Measurements from ENCODE around the gene TBC1D2B.

Gene TBC1D2B

GRCh38 chr15:78093242-78094020 lies 15.9 kb upstream of the TBC1D2B start:
- DNase-seq, result no peak

GRCh38 chr15:78092261-78093041 lies 14.9 kb upstream of the TBC1D2B start, which contains the start of gene SH2D7:
SH2D7 (plus strand) TSS chr15:78092561; CDS start chr15:78092585, 24 bp downstream.
- no peak for DNase-seq

- no peak for DNase-seq
Measured at GRCh38 chr15:78090422-78091063, 13.0 kb upstream of the TBC1D2B start.

- DNase-seq, result no peak
Measured at GRCh38 chr15:78088773-78089080, 11.2 kb upstream of the TBC1D2B start.

- DNase-seq, result no peak
Measured at GRCh38 chr15:78087951-78088772, 10.7 kb upstream of the TBC1D2B start.

GRCh38 chr15:78085928-78086327 lies 8.4 kb upstream of the TBC1D2B start:
- no peak for DNase-seq

GRCh38 chr15:78084449-78084750 lies 6.9 kb upstream of the TBC1D2B start:
- DNase-seq, result no peak

GRCh38 chr15:78083687-78084448 lies 6.4 kb upstream of the TBC1D2B start:
- DNase-seq, result no peak

GRCh38 chr15:78083186-78083585 lies 5.7 kb upstream of the TBC1D2B start:
- DNase-seq, result no peak

- no peak for DNase-seq
Measured at GRCh38 chr15:78082743-78083110, 5.2 kb upstream of the TBC1D2B start.

- DNase-seq, result no peak
Measured at GRCh38 chr15:78082106-78082742, 4.7 kb upstream of the TBC1D2B start.

GRCh38 chr15:78080088-78080460 lies 2.6 kb upstream of the TBC1D2B start:
- no peak for DNase-seq

- no peak for DNase-seq
Measured at GRCh38 chr15:78079298-78080087, 2.0 kb upstream of the TBC1D2B start.

GRCh38 chr15:78077871-78078210 lies 330 bp upstream of the TBC1D2B start:
- DNase-seq, result no peak

- no peak for DNase-seq
Measured at GRCh38 chr15:78076231-78077052, 1.1 kb downstream of the TBC1D2B start.

- no peak for DNase-seq
Measured at GRCh38 chr15:78075490-78076230, 1.9 kb downstream of the TBC1D2B start.

GRCh38 chr15:78073046-78073787 lies 4.3 kb downstream of the TBC1D2B start:
- no peak for DNase-seq

- no peak for DNase-seq
Measured at GRCh38 chr15:78072080-78072892, 5.2 kb downstream of the TBC1D2B start.

All from NCI-H1417 treated with DMSO at 0.1 percent for 48 hours (cell line).